Measurements from ENCODE around the gene MRM1.

DNA sequence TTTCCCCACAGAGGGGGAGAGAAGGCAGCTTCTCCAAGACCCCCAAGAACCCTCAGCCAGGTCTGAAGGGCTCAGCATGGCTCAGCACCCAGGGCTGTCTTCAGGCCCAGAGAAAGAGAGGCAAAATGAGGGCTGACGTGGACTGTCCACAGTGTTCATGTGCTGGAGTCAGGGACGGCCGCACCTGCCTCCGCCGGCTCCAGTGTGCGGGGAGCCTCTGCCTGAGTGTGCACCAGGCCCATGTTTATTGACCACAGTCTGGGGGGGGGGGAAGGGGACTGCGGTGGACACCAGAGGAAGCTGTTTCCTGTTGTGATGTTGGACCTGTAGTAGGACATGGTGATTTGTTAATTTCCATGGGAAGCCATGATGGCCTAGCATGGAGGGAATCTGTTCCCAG, 6.9 kb downstream of the MRM1 start:
- TF ChIP-seq POLR2AphosphoS5 (IDR thresholded peaks at IDR 0.05) (no peak), POLR2A (IDR thresholded peaks at IDR 0.05) (no peak)
- TF ChIP-seq, protein P1, sequence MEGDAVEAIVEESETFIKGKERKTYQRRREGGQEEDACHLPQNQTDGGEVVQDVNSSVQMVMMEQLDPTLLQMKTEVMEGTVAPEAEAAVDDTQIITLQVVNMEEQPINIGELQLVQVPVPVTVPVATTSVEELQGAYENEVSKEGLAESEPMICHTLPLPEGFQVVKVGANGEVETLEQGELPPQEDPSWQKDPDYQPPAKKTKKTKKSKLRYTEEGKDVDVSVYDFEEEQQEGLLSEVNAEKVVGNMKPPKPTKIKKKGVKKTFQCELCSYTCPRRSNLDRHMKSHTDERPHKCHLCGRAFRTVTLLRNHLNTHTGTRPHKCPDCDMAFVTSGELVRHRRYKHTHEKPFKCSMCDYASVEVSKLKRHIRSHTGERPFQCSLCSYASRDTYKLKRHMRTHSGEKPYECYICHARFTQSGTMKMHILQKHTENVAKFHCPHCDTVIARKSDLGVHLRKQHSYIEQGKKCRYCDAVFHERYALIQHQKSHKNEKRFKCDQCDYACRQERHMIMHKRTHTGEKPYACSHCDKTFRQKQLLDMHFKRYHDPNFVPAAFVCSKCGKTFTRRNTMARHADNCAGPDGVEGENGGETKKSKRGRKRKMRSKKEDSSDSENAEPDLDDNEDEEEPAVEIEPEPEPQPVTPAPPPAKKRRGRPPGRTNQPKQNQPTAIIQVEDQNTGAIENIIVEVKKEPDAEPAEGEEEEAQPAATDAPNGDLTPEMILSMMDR (IDR thresholded peaks at IDR 0.05) = no peak

Measured in breast epithelium (tissue), 3 donors.